ENCODE measurements around the gene PRAME.
"Not testable (repeated sequence)": the region's sequence is repeated elsewhere in the genome, so short reads cannot be mapped to it uniquely, and the experiment has no call there.

The PRAME gene

GRCh38 chr22:22520020-22520656 lies 38.9 kb downstream of the PRAME start, which contains the start of gene ZNF280A:
ZNF280A (minus strand) TSS chr22:22520270; CDS start chr22:22515630, 4,640 bp downstream.
- TF ChIP-seq CTCF (IDR thresholded peaks at IDR 0.05; ENCODE audit: borderline replicate concordance, control extremely low read depth, extremely low read depth, insufficient read depth, missing control alignments) = no peak

GRCh38 chr22:22519591-22519990 lies 39.5 kb downstream of the PRAME start:
- DNase-seq (ENCODE audit: low spot score) = no peak
- no peak for TF ChIP-seq CTCF (IDR thresholded peaks at IDR 0.05; ENCODE audit: borderline replicate concordance, control extremely low read depth, extremely low read depth, insufficient read depth, missing control alignments)
- in situ Hi-C loops (cut with MboI; ENCODE audit: low sequenced_read_pairs, unreplicated experiment) = no loop called here

More at GRCh38 chr22:22520020-22520656, 38.9 kb downstream of the PRAME start, which contains the start of gene ZNF280A:
- in situ Hi-C loops (cut with MboI; ENCODE audit: low sequenced_read_pairs, unreplicated experiment) = no loop called here
- no peak for DNase-seq (ENCODE audit: low spot score)

- TF ChIP-seq CTCF (IDR thresholded peaks at IDR 0.05; ENCODE audit: borderline replicate concordance, control extremely low read depth, extremely low read depth, insufficient read depth, missing control alignments) = no peak
- in situ Hi-C loops (cut with MboI; ENCODE audit: low sequenced_read_pairs, unreplicated experiment) = no loop called here
- DNase-seq (ENCODE audit: low spot score) = no peak
These were observed 42.1 kb downstream of the PRAME start for GRCh38 chr22:22516992-22517391.

GRCh38 chr22:22515890-22516289 lies 43.2 kb downstream of the PRAME start:
- in situ Hi-C loops (cut with MboI; ENCODE audit: low sequenced_read_pairs, unreplicated experiment) = no loop called here
- no peak for DNase-seq (ENCODE audit: low spot score)
- TF ChIP-seq CTCF (IDR thresholded peaks at IDR 0.05; ENCODE audit: borderline replicate concordance, control extremely low read depth, extremely low read depth, insufficient read depth, missing control alignments) = no peak

- DNase-seq (ENCODE audit: low spot score); in situ Hi-C loops (cut with MboI; ENCODE audit: low sequenced_read_pairs, unreplicated experiment): not testable (repeated sequence)
These were observed 44.6 kb downstream of the PRAME start for GRCh38 chr22:22514431-22514830.

- no peak for DNase-seq (ENCODE audit: low spot score)
- no peak for TF ChIP-seq CTCF (IDR thresholded peaks at IDR 0.05; ENCODE audit: borderline replicate concordance, control extremely low read depth, extremely low read depth, insufficient read depth, missing control alignments)
- in situ Hi-C loops (cut with MboI; ENCODE audit: low sequenced_read_pairs, unreplicated experiment) = no loop called here
These were observed 45.4 kb downstream of the PRAME start for GRCh38 chr22:22513619-22514018.

- no peak for TF ChIP-seq CTCF (IDR thresholded peaks at IDR 0.05; ENCODE audit: borderline replicate concordance, control extremely low read depth, extremely low read depth, insufficient read depth, missing control alignments)
- in situ Hi-C loops (cut with MboI; ENCODE audit: low sequenced_read_pairs, unreplicated experiment) = no loop called here
- no peak for DNase-seq (ENCODE audit: low spot score)
These were observed 46.1 kb downstream of the PRAME start for GRCh38 chr22:22512951-22513350.

- DNase-seq (ENCODE audit: low spot score); in situ Hi-C loops (cut with MboI; ENCODE audit: low sequenced_read_pairs, unreplicated experiment): not testable (repeated sequence)
These were observed 48.2 kb downstream of the PRAME start for GRCh38 chr22:22510833-22511232.

GRCh38 chr22:22509912-22510311 lies 49.2 kb downstream of the PRAME start:
- in situ Hi-C loops (cut with MboI; ENCODE audit: low sequenced_read_pairs, unreplicated experiment); DNase-seq (ENCODE audit: low spot score): not testable (repeated sequence)

Measured in GM13976 (cell line).